HepG2 (cell line): ENCODE results near the gene RTP2. TPM values are rescaled to one million over a fixed set of nuclear protein-coding genes. Genes with fewer than 3 reads are reported as not detected.

Experiments
- ATAD3A ChIP-seq: sonication (generic); formaldehyde crosslinking; IDR thresholded peaks from 2 replicates; pipeline ENCODE4 v1.4.0; 2020; ENCODE audit warnings: missing genetic modification reagents
- CENPT ChIP-seq: sonication (generic); formaldehyde crosslinking; IDR thresholded peaks from 2 replicates; pipeline ENCODE4 v1.8.0; 2022; ENCODE audit warnings: low read depth, mild to moderate bottlenecking, moderate library complexity, missing genetic modification reagents
- FLYWCH1 ChIP-seq: sonication (generic); formaldehyde crosslinking; IDR thresholded peaks from 2 replicates; pipeline ENCODE4 v1.8.1; 2023; ENCODE audit warnings: mild to moderate bottlenecking, missing genetic modification reagents
- HDAC6 ChIP-seq: fragments of 200-600 bp; sonication (generic); IDR thresholded peaks from 2 replicates; pipeline ENCODE4 v1.7.0; 2017; ENCODE audit warnings: mild to moderate bottlenecking, antibody characterized with exemption, low read length, low read depth
- IRX3 ChIP-seq: sonication (generic); formaldehyde crosslinking; IDR thresholded peaks from 2 replicates; pipeline ENCODE4 v1.8.1; 2023; ENCODE audit warnings: mild to moderate bottlenecking, low read depth, missing genetic modification reagents, borderline replicate concordance
- KLF6 ChIP-seq: IDR thresholded peaks from 2 replicates; pipeline ENCODE4 v1.8.0; 2016; ENCODE audit warnings: missing biosample characterization, missing genetic modification reagents
- MYC ChIP-seq: sonication (generic); formaldehyde crosslinking; IDR thresholded peaks from 2 replicates; pipeline ENCODE4 v1.9.0; 2021; ENCODE audit warnings: missing genetic modification reagents, borderline replicate concordance
- NBN ChIP-seq: fragments of 450-650 bp; conservative IDR thresholded peaks from 2 replicates; pipeline ENCODE4 v1.6.1; 2017
- NRL ChIP-seq: sonication (generic); formaldehyde crosslinking; IDR thresholded peaks from 2 replicates; pipeline ENCODE4 v1.5.0; 2020; ENCODE audit warnings: missing genetic modification reagents, mild to moderate bottlenecking, moderate library complexity, borderline replicate concordance
- RBM39 ChIP-seq: fragments of 200-400 bp; formaldehyde crosslinking; IDR thresholded peaks from one replicate; pipeline ENCODE4 v1.6.1; 2018; ENCODE audit warnings: antibody characterized with exemption, mild to moderate bottlenecking, low read depth, low read length; ENCODE audit not compliant: poor library complexity, severe bottlenecking
- SALL2 ChIP-seq: sonication (generic); formaldehyde crosslinking; IDR thresholded peaks from 2 replicates; pipeline ENCODE4 v1.8.1; 2023; ENCODE audit warnings: mild to moderate bottlenecking, missing genetic modification reagents, inconsistent platforms
- SCMH1 ChIP-seq: sonication (generic); formaldehyde crosslinking; IDR thresholded peaks from 2 replicates; pipeline ENCODE4 v1.9.0; 2021; ENCODE audit warnings: missing genetic modification reagents, mild to moderate bottlenecking, borderline replicate concordance
- TAF15 ChIP-seq: fragments of 200-400 bp; formaldehyde crosslinking; IDR thresholded peaks from one replicate; pipeline ENCODE4 v1.6.1; 2018; ENCODE audit warnings: mild to moderate bottlenecking, low read depth, low read length; ENCODE audit not compliant: poor library complexity, severe bottlenecking
- ZBTB38 ChIP-seq: sonication (generic); formaldehyde crosslinking; IDR thresholded peaks from 2 replicates; pipeline ENCODE4 v1.5.1; 2020; ENCODE audit warnings: mild to moderate bottlenecking, missing genetic modification reagents
- ZBTB7A ChIP-seq: sonication (generic); formaldehyde crosslinking; IDR thresholded peaks from 2 replicates; pipeline ENCODE4 v1.8.0; 2022; ENCODE audit warnings: mild to moderate bottlenecking, missing genetic modification reagents
- ZKSCAN1 ChIP-seq: fragments of 150-350 bp; IDR thresholded peaks from 2 replicates; pipeline ENCODE4 v1.6.1; 2014; ENCODE audit warnings: low read length
- ZNF367 ChIP-seq: sonication (generic); formaldehyde crosslinking; IDR thresholded peaks from 2 replicates; pipeline ENCODE4 v1.4.0; 2020; ENCODE audit warnings: missing genetic modification reagents, borderline replicate concordance
- ZNF468 ChIP-seq: sonication (generic); formaldehyde crosslinking; IDR thresholded peaks from 2 replicates; pipeline ENCODE4 v1.8.0; 2022; ENCODE audit warnings: mild to moderate bottlenecking, moderate library complexity, missing genetic modification reagents
- ZNF737 ChIP-seq: sonication (generic); formaldehyde crosslinking; IDR thresholded peaks from 2 replicates; pipeline ENCODE4 v1.5.0; 2020; ENCODE audit warnings: missing genetic modification reagents, mild to moderate bottlenecking, borderline replicate concordance
- polyA plus RNA-seq, 8 experiments: library from polyadenylated mRNA; depleted of rRNA in 3 of 8; stranded (reverse) in 7 of 8; unstranded in 1 of 8; fragments of >200 nt; fragmentation: Illumina TruSeq in 4 of 8; extraction: Trizol in 4 of 8; gene quantifications; 2 replicates each; pipeline versions ENCODE4 v1.2.1 to v1.2.3, GENCODE V29; 2011 to 2016; ENCODE audit warnings: low read depth in 4 of 8, missing spikeins in 1 of 8, mixed read lengths in 1 of 8; ENCODE audit not compliant: insufficient read depth in 1 of 8
- total RNA-seq, 5 experiments: library from RNA; depleted of rRNA; stranded (reverse); fragments of >200 nt; fragmentation: Illumina TruSeq; extraction: Trizol; gene quantifications; 2 replicates each; pipeline ENCODE4 v1.2.3, GENCODE V29; 2016; ENCODE audit warnings: low read depth in 1 of 5
- TF ChIP-seq, protein P1 (sequence below): sonication (generic); formaldehyde crosslinking; IDR thresholded peaks from 2 replicates; pipeline ENCODE4 v1.4.0; 2020; ENCODE audit warnings: mild to moderate bottlenecking, missing genetic modification reagents, borderline replicate concordance
- TF ChIP-seq, protein P2 (sequence below): sonication (generic); formaldehyde crosslinking; IDR thresholded peaks from 2 replicates; pipeline ENCODE4 v1.5.0; 2020; ENCODE audit warnings: mild to moderate bottlenecking, low read depth, missing genetic modification reagents, borderline replicate concordance
- TF ChIP-seq, protein P3 (sequence below): sonication (generic); formaldehyde crosslinking; IDR thresholded peaks from 2 replicates; pipeline ENCODE4 v1.5.0; 2020; ENCODE audit warnings: missing genetic modification reagents

The RTP2 gene
- total and polyA plus RNA-seq, 2 of the 13 experiments (the other 11 are each of a cell fraction or from before 2014, with no cell fraction given): not detected

DNA sequence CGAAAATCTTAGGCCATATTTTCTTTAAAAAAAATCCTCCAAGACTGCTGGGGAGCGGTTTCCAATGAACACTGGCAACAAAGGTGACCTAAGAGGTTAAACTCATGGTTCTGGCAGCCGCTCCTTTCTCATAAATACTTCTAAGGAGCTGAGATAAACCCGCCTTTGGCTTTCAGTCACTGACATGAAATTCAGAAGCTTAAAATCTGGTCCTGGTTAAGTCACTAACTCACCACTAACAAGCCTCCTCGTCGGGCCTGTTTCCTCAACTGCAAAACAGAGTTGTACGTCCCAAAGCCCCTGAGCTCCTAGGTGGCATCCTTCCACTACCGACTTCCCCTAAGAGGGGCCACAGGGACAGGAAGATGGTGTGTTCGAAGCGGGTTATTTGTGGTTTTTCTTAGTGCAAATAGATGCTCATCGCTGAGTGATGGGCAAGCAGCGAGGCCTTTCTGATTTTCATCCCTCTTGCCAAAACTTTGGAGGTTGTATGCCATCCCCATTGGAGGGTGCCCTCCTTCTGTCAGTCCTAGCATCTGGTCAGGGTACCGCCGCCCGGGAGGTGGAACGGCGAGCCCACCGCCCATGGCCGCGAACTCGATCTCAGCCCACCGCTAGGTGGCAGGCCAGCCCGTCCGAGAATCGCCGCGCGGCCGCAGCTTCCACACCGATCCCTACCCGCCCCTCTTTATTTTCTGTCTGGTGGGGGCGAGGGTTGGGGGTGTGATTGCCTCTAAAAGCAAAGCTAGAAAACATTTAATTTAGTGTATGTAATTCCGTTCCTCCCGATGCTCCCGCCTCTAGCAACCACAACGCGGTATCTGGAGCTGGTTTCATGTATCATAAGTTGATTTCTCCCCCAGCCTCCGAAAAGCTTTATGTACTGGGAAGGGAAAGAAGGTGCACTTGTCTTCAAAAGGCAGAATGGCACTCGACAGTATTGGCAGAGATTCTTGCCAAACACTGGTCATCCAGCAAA lies 38.4 kb upstream of the RTP2 start (continued):
- TF ChIP-seq, protein P1, sequence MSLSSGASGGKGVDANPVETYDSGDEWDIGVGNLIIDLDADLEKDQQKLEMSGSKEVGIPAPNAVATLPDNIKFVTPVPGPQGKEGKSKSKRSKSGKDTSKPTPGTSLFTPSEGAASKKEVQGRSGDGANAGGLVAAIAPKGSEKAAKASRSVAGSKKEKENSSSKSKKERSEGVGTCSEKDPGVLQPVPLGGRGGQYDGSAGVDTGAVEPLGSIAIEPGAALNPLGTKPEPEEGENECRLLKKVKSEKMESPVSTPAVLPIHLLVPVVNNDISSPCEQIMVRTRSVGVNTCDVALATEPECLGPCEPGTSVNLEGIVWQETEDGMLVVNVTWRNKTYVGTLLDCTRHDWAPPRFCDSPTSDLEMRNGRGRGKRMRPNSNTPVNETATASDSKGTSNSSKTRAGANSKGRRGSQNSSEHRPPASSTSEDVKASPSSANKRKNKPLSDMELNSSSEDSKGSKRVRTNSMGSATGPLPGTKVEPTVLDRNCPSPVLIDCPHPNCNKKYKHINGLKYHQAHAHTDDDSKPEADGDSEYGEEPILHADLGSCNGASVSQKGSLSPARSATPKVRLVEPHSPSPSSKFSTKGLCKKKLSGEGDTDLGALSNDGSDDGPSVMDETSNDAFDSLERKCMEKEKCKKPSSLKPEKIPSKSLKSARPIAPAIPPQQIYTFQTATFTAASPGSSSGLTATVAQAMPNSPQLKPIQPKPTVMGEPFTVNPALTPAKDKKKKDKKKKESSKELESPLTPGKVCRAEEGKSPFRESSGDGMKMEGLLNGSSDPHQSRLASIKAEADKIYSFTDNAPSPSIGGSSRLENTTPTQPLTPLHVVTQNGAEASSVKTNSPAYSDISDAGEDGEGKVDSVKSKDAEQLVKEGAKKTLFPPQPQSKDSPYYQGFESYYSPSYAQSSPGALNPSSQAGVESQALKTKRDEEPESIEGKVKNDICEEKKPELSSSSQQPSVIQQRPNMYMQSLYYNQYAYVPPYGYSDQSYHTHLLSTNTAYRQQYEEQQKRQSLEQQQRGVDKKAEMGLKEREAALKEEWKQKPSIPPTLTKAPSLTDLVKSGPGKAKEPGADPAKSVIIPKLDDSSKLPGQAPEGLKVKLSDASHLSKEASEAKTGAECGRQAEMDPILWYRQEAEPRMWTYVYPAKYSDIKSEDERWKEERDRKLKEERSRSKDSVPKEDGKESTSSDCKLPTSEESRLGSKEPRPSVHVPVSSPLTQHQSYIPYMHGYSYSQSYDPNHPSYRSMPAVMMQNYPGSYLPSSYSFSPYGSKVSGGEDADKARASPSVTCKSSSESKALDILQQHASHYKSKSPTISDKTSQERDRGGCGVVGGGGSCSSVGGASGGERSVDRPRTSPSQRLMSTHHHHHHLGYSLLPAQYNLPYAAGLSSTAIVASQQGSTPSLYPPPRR (CRISPR knock-in tag): no peak
- TF ChIP-seq SCMH1: no peak
- TF ChIP-seq SALL2 (CRISPR knock-in tag): 0 out of 2 replicates have a peak, but pooled peaks have one; percentile 48
- TF ChIP-seq ZKSCAN1: no peak
- no peak for TF ChIP-seq HDAC6
- no peak; the same call in 1 of the 2 replicates for TF ChIP-seq CENPT
- no peak for TF ChIP-seq NBN
- peak; percentile 88 for TF ChIP-seq ZBTB7A (CRISPR knock-in tag)
- TF ChIP-seq TAF15: no peak
- peak; percentile 44 for TF ChIP-seq RBM39
- no peak for TF ChIP-seq ZNF367 (CRISPR knock-in tag)
- no peak for TF ChIP-seq NRL (CRISPR knock-in tag)
- TF ChIP-seq, protein P2, sequence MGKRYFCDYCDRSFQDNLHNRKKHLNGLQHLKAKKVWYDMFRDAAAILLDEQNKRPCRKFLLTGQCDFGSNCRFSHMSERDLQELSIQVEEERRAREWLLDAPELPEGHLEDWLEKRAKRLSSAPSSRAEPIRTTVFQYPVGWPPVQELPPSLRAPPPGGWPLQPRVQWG (CRISPR knock-in tag): no peak
- no peak for TF ChIP-seq FLYWCH1 (CRISPR knock-in tag)
- no peak; the same call in 1 of the 2 replicates for TF ChIP-seq KLF6 (CRISPR knock-in tag)
- no peak for TF ChIP-seq MYC
- TF ChIP-seq ZNF468 (CRISPR knock-in tag): no peak
- TF ChIP-seq IRX3: 0 out of 2 replicates have a peak, but pooled peaks have one; percentile 11
- no peak for TF ChIP-seq ZNF737 (CRISPR knock-in tag)
- no peak for TF ChIP-seq ZBTB38 (CRISPR knock-in tag)
- TF ChIP-seq, protein P3, sequence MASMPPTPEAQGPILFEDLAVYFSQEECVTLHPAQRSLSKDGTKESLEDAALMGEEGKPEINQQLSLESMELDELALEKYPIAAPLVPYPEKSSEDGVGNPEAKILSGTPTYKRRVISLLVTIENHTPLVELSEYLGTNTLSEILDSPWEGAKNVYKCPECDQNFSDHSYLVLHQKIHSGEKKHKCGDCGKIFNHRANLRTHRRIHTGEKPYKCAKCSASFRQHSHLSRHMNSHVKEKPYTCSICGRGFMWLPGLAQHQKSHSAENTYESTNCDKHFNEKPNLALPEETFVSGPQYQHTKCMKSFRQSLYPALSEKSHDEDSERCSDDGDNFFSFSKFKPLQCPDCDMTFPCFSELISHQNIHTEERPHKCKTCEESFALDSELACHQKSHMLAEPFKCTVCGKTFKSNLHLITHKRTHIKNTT (CRISPR knock-in tag): no peak
- TF ChIP-seq ATAD3A (CRISPR knock-in tag): no peak
